ENCODE measurements around the gene DCAF4L1.

DCAF4L1 gene

DNA sequence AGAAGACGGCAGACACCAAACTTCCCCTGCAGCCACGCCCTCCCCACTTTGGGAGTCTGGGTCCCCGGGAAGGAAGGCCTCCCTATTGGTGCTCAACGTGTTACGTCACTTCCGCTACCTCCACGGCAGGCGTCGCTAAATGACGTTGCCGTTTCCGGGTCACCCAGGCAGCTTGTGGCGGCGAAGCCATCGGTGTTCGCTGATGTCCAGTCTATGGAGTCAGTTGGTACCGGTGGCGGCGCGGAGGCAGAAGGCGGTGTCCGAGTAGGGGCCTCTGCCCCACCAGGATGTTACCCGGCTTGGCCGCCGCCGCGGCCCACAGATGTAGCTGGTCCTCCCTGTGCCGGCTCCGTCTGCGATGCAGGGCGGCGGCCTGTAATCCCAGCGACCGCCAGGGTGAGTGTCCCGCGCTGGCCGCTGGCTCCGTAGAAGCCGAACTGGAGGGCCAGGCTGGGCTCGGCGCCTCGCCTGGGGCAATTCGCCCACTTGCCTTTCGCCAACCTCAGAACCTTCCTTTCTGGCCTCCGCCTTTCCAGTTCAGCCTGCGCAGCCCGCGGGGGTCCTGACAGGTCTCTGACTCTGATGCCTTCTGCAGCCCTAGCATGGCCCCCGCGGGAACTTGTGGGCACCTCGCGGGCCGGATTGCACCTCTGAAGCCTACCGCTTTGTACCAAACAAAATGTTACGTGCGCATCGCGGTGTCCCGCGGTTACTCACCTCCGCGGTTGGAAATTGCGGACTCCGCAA lies 9.0 kb downstream of the DCAF4L1 start, which contains the start of gene SLC30A9:
Gene SLC30A9, plus strand, starts transcription at position 166 of the 747 bp plus-strand sequence. Its CDS starts 122 bp downstream, at position 288.
- DNase-seq, result peak; percentile 93

DNA sequence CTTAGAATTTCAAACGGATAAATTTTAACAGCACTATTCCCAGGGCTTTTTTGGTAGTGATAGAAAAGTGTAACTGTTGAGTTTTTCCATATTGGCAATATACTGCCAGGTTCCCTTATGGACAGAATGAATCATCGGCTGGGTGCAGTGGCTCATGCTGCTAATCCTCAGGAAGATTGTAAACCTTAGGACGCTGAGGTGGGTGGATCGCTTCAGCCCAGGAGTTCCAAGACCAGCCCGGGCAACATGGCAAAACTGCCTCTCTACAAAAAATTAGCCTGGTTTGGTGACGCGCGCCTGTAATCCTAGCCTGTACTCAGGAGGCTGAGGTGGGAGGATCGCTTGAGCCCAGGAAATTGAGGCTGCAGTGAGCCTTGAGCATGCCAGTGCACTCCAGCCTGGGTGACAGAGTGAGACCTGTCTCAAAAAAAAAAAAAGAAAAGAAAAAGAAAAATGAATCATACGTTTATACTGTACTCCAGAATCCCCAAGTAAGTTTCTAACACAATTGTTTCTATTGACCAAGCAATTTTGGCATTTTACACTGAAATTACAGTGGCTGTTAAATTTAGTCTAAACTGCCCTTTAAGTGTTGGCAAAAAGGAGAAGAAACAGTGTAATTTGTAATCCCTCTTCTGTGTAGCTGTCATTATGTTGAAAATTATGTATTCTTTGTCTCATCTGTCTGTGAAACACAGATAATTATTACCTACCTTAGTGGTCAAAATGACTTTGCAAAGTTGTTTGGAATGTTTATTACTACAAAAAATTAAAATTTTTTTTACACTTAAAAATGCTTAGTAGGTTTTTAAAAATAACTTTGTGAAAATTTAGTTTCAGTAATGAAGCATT lies 10.6 kb downstream of the DCAF4L1 start:
- DNase-seq, result no peak

DNA sequence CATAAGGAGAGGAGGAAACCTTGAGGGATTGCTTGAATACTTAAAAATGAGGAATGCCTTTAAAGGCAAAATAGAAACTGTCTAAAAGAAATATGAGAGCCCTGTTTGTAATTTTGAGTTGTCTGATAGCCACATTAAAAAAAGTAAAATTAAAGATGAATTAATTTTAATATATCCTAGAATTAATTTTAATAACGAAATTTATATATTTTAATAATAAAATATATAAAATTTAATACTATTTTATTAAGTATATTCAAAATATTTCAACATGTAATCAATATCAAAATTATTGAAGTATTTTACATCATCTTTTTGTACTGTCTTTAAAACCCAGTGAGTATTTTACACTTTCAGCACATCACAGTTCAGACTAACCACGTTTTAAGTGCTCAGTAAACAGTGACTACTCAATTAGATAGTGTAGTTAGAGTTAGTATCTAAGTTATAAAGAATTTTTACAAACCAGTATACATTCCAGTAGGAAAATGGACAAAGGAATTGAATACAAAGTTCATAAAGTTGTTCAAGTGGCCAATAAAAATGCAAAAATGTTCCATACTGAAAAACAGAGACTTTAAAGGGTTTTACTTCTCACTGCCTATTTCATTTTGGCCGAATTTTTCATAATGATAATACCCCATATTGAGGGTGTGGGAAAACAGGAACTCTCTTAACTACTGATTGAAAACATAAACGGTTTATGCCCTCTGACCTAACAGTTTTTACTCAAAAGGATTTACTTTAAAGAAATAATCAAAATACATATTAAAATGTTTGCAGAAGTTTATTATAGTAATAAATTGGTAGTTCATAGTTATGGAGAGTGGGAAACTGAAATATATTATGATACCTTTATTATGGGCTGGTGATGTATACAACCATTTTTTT lies 11.7 kb downstream of the DCAF4L1 start:
- no peak for DNase-seq

DNA sequence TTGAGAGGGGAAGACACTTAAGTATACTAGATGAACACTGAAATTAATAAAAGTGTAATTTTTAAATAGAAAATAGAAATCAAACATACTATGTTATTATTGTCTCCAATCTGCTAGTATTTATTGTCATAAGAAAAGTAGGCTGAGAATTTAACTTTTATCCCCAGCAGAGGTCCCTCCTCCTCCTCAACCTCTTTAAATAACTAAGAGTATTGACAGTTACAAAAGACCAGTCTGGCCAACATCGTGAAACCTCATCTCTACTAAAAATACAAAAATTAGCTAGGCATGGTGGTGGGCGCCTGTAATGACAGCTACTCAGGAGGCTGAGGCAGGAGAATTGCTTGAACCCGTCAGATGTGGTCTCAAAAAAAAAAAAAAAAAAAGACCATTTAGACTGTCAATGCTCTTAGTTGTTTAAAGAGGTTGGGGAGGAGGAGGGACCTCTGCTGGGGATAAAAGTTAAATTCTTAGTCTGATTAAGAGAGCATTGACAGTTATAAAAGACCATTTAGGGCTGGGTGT lies 13.0 kb downstream of the DCAF4L1 start:
- no peak for DNase-seq

DNA sequence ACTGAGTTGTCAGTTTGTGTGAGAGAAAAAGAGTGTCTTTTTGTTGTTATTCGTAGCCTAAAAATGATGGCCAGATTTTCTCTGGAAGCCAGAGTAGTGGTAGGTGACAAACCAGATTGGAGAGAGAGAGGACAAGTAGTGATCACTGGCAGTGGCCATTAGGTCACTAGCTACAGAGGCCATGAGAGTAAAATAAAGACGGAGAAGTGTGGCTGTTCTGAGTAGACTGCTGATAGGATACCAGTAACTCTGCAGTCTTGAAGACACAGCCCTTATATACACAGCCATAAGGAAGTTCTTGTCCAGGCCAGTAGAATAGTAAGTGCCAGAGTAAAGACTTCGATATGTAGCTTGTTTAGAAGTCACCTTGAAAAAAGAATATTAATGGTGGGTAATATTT lies 16.5 kb downstream of the DCAF4L1 start:
- DNase-seq, result no peak

DNA sequence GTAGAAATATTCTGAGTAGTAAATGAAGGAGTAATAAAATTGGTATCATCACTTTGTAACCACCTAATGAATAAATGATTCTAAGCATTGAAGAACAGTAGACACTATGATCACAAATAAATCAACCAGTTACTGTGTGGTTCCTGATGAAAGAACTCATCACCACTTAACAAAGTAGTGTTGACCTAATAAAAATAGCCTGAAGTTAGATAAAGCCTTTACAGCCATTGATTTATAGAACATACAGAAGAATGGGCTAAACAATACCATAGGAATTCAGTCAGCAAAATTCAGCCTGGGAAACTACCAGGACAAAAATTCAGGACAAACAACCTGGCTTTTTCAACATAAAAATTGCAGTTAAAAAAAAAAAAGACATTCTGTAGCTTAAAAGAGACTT lies 17.8 kb downstream of the DCAF4L1 start:
- no peak for DNase-seq

DNA sequence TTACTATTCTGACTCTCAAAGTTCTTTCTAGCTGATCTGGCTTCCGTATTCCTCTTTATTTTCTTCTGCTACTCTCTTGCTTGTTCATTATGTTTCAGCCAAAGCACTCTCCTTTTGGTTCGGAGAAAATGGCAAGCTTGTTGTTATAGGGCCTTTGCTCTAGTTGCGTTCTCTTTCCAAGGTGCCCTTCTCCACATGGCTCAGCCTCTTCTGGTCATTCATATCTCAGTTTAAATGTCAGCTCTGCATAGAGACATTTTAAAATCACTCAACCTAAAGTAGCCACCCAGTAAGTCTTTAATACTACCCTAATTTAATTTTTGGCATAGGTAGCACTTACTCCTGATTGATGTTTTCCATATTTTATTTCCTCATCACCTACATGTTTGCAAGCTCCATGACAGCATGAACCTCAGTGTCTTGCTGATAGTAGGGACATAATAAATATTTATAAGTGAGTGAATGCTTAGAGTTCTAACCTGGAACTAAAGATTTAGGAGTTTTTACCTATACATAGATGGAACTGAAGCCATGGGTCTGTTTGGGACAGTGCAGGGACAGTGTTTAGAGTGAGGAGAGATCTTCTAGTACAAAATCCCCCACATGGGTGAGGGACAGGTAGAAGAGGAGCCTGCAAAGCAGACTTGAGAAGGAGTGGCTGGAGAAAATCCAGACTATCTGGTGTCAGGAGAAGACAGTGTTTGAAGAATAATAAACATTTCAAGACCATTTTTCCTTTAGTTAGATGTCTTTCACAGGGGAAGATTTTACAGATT lies 26.6 kb downstream of the DCAF4L1 start:
- no peak for DNase-seq

DNA sequence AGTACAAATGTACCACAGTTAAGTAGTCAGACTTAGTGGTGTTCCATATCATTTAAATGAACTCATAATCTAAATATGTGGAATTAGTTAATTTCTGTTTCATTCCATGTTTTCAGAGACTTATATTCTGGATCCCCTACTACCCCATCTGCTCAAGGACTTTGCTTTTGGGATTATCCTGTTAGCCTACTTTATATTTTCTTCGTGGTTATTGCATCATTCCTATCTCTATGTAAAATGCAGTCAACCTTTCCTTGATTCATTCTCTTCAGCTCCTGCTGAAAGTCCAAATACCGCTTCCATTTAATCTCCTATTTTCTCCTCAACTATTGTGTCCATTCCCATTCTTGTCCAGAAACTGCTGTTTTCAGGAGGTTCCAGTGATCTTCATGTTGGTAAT lies 33.9 kb downstream of the DCAF4L1 start:
- no peak for DNase-seq

DNA sequence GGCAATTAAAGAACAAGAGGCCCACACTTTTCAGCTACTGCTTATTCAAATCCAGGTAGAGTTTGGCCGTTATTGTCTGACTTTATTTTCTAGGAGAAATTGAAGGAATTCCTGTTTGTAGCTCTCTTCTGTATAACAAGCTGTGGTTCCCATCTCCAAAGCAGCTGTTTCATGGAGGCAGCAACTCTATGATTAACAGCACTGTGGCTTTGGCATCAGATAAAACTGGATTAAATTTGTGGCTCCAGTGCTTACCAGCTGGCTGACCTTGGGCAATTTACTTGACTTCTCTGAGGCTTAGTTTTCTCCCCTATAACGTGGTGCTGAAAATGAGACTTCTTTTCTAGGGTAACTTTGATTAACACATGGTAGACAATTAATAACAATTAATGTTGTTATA lies 36.9 kb downstream of the DCAF4L1 start:
- DNase-seq, result no peak
